Measurements from ENCODE around the gene EEF1G. TPM values are rescaled to one million over a fixed set of nuclear protein-coding genes. Genes with fewer than 3 reads are reported as not detected.

EEF1G gene
- total and polyA plus RNA-seq, 2 of the 13 experiments (the other 11 are each of a cell fraction or from before 2014, with no cell fraction given): 1,787 to 2,144 TPM

GRCh38 chr11:62621567-62622470 is 48.1 kb upstream of the EEF1G start, which contains the start of gene B3GAT3 (continued):
- TF ChIP-seq NFAT5 (CRISPR knock-in tag; IDR thresholded peaks at IDR 0.05) (peak; percentile 17; the same call in 1 of the 2 replicates), RXRB (CRISPR knock-in tag; IDR thresholded peaks at IDR 0.05; ENCODE audit: borderline replicate concordance) (peak; percentile 57; the same call in 1 of the 2 replicates), MIER2 (CRISPR knock-in tag; IDR thresholded peaks at IDR 0.05) (no peak; the same call in 1 of the 2 replicates), ZFAT (CRISPR knock-in tag; conservative IDR thresholded peaks at IDR 0.05) (no peak), ZMAT5 (CRISPR knock-in tag; IDR thresholded peaks at IDR 0.05; ENCODE audit: borderline replicate concordance, low read depth) (no peak), NFYC (CRISPR knock-in tag; IDR thresholded peaks at IDR 0.05) (peak; percentile 58; the same call in 1 of the 2 replicates)

Data from HepG2 (cell line).